Activated T-helper 1 cell treated with anti-CD3 and anti-CD28 coated beads, Interleukin-2, amount 50 U/mL, for 16 hours (primary cell): Measurements from ENCODE around the gene STARD6.
"Not testable (repeated sequence)": the region's sequence is repeated elsewhere in the genome, so short reads cannot be mapped to it uniquely, and the experiment has no call there.

Source experiments
- DNase-seq, 2 donors: peaks; one replicate each; pipeline ENCODE4 v3.0.0-alpha.2; 2020; ENCODE audit warnings: low read depth in 1 of 2, low spot score in 1 of 2

Gene STARD6, protein sequence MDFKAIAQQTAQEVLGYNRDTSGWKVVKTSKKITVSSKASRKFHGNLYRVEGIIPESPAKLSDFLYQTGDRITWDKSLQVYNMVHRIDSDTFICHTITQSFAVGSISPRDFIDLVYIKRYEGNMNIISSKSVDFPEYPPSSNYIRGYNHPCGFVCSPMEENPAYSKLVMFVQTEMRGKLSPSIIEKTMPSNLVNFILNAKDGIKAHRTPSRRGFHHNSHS

DNA sequence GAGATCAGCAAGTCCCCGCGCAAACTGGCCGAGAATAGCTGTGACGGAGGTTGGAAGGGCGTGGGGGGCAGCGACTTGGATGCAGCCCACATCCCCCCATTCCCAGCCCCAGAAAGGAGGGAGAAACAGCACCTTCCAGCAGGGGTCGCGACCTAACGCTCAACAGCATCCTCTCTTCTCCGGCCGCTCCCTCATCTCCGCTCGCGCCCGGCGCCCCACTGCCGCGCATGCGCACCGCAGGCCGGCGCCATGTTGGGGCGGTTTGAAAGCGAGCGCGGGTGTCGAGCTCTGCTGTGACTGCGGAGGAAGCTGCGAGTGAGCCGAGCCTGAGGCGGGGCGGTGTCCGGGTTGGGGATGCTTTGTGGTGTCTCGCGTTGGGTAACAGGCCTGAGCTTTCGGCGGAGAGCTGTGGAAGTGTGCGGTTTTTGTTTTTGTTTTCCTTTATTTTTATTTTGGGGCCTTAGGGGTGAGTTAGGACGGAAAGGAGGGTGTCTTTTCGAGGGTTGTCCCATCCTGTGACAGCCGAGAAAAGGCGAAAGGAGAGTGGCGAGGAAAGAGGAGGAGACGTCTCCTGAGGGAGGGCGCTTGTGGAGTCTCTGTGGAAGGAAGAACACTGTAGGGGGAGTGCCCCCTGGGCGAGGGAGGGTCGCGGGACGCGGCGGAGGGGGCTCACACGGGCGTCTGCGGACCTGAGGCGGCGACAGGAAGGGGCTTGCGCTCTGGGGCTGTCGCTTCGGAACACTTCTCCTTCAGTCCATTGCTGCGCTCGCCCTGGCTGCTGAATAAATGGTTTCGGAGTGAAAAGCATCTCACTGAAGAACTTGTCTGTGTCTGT lies at the start of gene STARD6, which contains the start of gene C18orf54:
STARD6 (minus strand) TSS at position 199 of the 835 bp plus-strand sequence. CDS start 3,285 bp downstream, outside the sequence.
C18orf54 (plus strand) TSS at position 247 of the 835 bp plus-strand sequence. CDS start 2,667 bp downstream, outside the sequence.
- DNase-seq = peak; percentile 70 to 85

- no peak for DNase-seq
These were observed 47.6 kb upstream of the STARD6 start for GRCh38 chr18:54405290-54405689.

GRCh38 chr18:54396760-54397159 lies 39.1 kb upstream of the STARD6 start:
- DNase-seq = no peak

DNA sequence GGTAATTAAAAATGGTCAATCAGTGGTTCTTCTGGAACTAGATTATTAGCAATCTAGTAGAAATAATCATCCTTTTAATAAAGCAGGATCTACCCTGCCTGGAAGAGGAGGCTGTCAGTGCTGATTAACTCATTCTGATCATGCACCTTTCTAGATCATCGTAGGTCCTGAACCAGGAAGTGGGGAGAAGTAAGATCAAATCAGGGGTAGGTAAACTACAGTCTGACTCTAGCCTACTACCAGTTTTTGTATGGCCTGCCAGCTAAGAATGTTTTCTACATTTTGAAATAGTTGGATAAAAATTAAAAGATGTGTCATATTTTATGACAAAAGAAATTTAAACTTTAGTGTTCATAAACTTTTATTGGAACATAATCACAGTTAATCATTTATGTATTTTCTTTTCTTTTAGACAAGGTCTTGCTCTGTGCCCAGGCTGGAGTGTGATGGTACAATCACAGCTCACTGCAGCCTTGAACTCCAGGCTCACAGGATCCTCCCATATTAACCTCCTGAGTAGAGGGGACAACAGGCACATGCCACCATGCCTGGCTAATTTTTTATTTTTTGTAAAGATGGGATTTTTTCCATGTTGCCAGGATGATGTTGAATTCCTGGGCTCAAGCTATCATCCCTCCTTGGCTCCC lies 36.1 kb upstream of the STARD6 start:
- DNase-seq = no peak

DNA sequence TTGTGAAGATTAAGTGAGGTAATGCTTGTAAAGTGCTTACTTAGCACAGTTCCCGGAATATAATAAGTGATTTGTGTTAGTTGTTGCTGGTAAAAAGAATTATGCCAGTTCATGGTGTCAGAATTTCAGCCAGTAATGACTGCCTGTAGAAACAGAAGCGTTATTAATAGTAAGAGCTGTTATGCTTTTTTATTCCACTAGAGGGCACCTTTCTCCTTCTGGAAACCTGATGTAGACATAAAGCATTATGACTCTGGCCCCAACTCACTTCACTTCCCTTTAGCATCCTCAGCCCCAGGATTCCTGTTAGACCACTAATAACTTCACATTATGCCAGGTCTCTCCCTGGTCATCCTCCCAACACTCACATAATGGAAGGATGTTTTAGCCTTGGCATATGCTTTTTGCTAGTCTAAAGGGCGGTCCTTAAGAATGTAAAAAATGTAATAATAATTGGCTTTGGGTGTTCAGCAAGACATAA lies 34.9 kb upstream of the STARD6 start:
- DNase-seq = no peak

DNA sequence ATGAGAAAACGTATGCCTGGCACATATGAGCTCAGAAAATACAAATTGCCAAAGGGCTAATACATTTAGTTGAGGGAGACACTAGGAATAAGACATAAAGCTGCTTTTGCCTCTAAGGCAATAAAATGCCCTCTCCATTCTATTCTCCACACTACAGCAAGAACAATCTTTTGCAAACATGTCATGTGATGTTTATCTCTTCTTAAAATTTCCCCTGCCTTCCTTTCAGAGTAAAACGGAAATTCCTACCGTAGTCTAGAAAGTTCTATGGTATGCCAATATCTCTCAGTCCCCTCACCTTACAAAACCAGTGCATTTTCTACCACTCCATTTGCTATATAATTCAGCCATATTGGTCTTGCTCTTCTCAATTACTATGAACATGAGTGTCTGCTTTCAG lies 33.2 kb upstream of the STARD6 start:
- DNase-seq = no peak

DNA sequence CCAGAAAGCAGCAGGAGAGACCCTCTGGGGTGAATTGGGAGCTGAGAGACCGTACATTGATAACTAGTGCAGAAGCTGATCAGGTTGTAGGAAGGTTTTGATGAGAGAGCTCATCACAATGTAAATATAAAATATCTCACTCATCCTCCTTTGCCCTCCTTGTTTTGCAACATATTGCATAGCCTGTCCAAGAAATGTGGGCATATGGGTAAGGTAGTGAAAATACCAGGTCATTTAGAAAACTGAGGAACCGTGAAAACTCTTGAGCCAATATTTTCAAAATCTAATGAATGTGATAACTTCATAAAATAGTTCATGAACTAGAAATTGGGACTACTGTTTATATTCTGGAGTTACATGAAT lies 31.5 kb upstream of the STARD6 start:
- DNase-seq = no peak

DNA sequence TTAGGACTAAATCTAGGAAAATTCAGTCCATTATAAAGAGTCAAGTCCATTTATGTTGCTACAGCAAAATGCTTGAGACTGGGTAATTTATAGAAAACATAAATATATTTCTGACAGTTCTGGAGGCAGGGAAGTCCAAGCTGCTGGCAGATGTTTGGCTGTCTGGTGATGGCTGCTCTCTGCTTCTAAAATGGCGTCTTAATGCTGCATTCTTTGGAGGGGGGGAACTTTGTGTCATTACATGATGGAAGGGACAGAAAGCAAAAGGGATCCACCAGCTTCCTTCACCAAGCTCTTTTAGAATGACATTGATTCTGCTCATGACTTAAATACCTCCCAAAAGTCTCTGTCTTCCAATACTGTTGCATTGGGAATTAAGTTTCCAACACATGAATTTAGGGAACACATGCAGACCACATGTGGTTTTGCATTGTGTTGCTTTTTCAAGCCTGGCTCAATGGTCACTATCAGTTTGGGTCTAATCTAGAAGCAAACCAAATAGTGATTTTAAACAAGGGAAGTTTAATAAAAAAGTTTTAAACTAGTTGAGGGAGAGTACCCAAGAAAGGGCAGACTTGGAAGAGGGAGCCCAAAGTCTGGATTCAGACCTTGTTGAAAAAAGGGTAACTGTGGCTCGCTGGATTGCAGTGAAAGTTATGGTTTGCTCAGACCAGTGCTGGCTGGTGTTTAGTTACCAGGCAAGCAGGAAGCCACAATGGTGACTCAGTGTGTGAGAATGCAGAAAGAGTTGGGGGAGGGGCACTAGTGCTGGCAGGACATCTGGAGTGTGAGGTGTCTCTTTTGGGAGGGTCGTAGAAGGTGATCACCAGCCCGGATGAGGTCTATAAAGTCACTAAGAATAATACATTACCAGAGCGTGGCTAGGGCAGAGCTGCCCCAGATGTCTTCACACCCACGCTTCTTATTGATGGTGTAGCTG lies 30.8 kb upstream of the STARD6 start:
- no peak for DNase-seq

DNA sequence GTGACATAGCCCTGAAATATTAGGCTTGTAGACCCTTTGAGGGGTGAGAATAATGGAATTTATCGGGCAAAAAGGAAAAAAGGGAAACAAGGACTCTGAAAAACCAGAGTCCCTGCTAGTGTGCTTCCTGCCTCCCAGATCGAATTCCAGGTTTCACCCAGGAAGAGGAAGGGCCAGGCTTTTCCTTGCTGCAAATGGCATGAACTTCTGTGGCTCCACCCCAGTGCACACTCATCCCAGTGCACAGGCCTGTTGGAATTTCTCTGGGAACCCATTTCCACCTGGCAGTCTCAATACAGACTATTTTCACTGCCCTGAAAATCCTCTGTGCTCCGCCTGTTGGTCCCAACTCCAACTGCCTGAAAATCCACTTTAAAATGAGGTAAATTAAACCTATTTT lies 30.0 kb upstream of the STARD6 start:
- DNase-seq = no peak

DNA sequence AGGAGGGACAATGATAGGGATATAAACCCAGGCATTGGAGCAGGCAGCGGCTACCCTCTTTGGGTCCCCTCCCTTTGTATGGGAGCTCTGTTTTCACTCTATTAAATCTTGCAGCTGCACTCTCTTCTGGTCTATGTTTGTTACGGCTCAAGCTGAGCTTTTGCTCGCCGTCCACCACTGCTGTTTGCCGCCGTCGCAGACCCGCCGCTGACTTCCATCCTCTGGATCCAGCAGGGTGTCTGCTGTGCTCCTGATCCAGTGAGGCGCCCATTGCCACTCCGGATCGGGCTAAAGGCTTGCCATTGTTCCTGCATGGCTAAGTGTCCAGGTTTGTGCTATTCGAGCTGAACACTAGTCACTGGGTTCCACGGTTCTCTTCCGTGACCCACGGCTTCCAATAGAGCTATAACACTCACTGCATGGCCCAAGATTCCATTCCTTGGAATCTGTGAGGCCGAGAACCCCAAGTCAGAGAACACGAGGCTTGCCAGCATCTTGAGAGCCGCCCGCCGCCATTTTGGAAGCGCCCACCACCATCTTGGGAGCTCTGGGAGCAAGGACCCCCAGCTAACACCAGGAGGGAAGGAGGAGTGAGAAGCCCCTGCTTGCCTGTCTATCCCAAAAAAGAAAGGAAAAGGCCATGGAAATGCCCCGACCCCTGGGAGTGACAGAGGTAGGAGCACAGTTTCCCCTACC lies 29.3 kb upstream of the STARD6 start:
- DNase-seq = not testable (repeated sequence)

- no peak for DNase-seq
These were observed 28.4 kb upstream of the STARD6 start for GRCh38 chr18:54386043-54386442.

DNA sequence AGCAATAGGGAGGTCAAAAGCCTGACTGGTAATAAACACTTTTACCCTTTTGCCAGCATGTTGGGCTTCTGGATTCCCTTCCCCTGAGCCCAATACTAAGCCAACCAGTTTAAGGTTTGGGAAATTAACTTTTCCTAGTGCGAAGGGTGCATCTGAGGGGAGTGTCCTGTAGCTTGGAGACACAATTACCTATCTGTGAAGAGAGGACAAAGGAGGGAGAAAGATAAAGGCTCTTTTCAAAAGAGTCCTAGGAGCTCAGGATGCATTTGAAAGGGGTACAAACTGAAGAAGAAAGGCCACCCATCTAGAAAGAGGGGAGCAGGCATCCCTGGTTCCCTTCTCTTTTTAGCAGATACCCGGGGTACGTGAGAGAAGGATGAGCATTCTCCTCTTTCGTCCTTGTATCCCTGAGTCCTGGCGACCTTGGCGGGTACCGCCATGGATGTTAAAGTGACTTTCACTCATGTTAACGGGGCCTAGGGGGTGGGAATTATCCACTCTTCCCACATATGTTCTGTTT lies 25.1 kb upstream of the STARD6 start:
- DNase-seq = no peak

DNA sequence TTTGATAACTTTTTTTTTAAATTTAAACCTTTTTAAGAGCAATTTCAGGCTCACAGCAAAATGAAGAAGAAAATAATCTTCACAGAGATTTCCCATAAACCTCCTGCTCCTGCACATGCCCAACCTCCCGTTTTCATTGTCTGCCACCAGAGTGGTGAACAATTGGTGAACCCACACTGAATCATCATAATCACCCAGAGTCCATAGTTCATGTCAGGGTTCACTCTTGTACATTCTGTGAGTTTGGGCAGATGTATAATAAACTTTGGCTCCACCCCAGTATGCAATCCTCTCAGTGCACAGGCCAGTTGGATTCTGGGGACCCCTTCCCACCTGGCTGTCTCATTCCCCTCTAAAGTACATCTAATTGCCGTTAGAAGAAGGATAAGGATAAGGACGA lies 24.4 kb upstream of the STARD6 start:
- no peak for DNase-seq

- DNase-seq = no peak
These were observed 24.0 kb upstream of the STARD6 start for GRCh38 chr18:54381640-54382039.

DNA sequence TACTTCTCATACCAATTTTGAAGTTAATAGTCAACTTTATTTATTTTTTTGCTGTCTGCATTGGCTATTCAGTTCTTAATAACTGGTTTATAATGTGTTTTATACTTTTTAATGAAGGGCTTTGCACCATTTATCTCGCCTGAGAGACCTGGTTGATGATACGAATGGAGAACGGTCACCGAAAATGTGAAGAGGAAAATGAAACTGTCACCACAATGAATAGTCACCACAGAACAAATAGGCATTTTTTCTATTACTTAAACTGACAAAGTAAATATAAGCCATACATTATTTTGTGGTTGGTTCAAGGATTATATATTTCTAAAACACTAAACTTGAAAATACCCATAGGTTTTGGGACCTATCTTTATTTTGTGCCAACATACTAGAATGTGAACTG lies 20.4 kb upstream of the STARD6 start:
- no peak for DNase-seq

DNA sequence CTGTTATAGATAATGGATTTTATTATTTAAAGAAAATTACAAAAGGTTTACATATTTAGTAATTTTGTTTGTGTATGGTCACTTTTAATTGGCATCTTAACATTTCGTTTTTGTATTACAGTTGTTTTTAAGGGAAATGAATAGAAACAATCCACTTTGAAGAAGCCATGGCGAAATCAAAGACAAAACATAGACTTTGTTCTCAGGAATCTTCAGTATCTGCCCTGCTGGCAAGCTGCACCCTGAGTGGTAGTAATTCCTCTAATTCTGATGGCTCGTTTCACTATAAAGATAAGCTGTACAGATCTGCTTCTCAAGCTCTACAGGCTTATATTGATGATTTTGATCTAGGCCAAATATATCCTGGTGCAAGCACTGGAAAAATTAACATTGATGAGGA lies 2.7 kb upstream of the STARD6 start:
- no peak for DNase-seq

- no peak for DNase-seq
These were observed 1.6 kb upstream of the STARD6 start for GRCh38 chr18:54359233-54359632.

GRCh38 chr18:54358495-54359040 lies 910 bp upstream of the STARD6 start:
- DNase-seq = no peak

DNA sequence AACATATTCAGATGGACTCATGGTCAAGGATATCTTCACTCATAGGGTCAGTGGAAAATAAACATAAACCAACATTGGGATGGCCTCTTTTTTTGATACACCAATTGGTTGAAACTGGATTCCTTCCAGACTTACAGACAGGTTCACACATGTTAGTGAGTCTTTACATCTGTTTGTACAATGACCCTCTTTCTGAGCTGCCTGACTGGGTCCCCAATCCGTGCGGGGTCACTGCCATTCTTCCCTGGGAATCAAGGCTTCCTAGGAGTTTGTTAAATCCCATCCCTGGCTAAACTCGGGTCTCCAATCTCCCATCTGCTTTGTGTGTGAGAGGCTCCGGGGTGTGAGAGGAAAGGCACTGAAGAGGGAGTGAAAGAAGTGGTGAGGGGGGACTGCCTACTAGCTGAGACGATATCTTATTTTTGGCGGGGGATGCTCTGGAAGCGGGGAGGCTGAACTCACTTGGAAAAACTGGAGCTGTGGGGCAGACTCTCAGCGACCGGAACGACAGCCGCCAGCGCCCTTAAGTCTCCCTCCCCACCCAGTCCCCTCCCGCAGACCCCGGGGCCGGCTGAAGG lies 487 bp downstream of the STARD6 start:
- no peak for DNase-seq
